ENCODE measurements around the gene TEAD1.

Gene TEAD1

GRCh38 chr11:12897867-12898266 is 223.6 kb downstream of the TEAD1 start:
- DNase-seq (ENCODE audit: low read depth), result no peak

GRCh38 chr11:12900496-12900895 is 226.3 kb downstream of the TEAD1 start:
- peak; percentile 63 for DNase-seq (ENCODE audit: low read depth)

- no peak for DNase-seq (ENCODE audit: low read depth)
Measured at GRCh38 chr11:12901272-12901671, 227.1 kb downstream of the TEAD1 start.

GRCh38 chr11:12901874-12902481 is 227.8 kb downstream of the TEAD1 start:
- DNase-seq (ENCODE audit: low read depth), result no peak

- no peak for DNase-seq (ENCODE audit: low read depth)
Measured at GRCh38 chr11:12902791-12903486, 228.7 kb downstream of the TEAD1 start.

- DNase-seq (ENCODE audit: low read depth), result no peak
Measured at GRCh38 chr11:12905435-12905834, 231.2 kb downstream of the TEAD1 start.

- DNase-seq (ENCODE audit: low read depth), result no peak
Measured at GRCh38 chr11:12906501-12906900, 232.3 kb downstream of the TEAD1 start.

- no peak for DNase-seq (ENCODE audit: low read depth)
Measured at GRCh38 chr11:12909879-12910278, 235.7 kb downstream of the TEAD1 start.

- DNase-seq (ENCODE audit: low read depth), result peak; percentile 59
Measured at GRCh38 chr11:12914400-12914912, 240.2 kb downstream of the TEAD1 start.

- no peak for DNase-seq (ENCODE audit: low read depth)
Measured at GRCh38 chr11:12915093-12915492, 240.9 kb downstream of the TEAD1 start.

GRCh38 chr11:12917822-12918221 is 243.6 kb downstream of the TEAD1 start:
- DNase-seq (ENCODE audit: low read depth), result no peak

GRCh38 chr11:12918667-12919066 is 244.4 kb downstream of the TEAD1 start:
- DNase-seq (ENCODE audit: low read depth), result no peak

- no peak for DNase-seq (ENCODE audit: low read depth)
Measured at GRCh38 chr11:12922418-12922817, 248.2 kb downstream of the TEAD1 start.

GRCh38 chr11:12922980-12923507 is 248.8 kb downstream of the TEAD1 start:
- no peak for DNase-seq (ENCODE audit: low read depth)

- no peak for DNase-seq (ENCODE audit: low read depth)
Measured at GRCh38 chr11:12924650-12925049, 250.4 kb downstream of the TEAD1 start.

GRCh38 chr11:12925520-12925919 is 251.3 kb downstream of the TEAD1 start:
- no peak for DNase-seq (ENCODE audit: low read depth)

GRCh38 chr11:12927221-12927620 is 253.0 kb downstream of the TEAD1 start:
- DNase-seq (ENCODE audit: low read depth), result peak; percentile 12

- no peak for DNase-seq (ENCODE audit: low read depth)
Measured at GRCh38 chr11:12927886-12928285, 253.7 kb downstream of the TEAD1 start.

GRCh38 chr11:12930850-12931249 is 256.6 kb downstream of the TEAD1 start:
- no peak for DNase-seq (ENCODE audit: low read depth)

- no peak for DNase-seq (ENCODE audit: low read depth)
Measured at GRCh38 chr11:12932485-12932884, 258.3 kb downstream of the TEAD1 start.

GRCh38 chr11:12936200-12936599 is 262.0 kb downstream of the TEAD1 start:
- no peak for DNase-seq (ENCODE audit: low read depth)

GRCh38 chr11:12938590-12939247 is 264.5 kb downstream of the TEAD1 start:
- DNase-seq (ENCODE audit: low read depth), result peak; percentile 29

GRCh38 chr11:12941671-12942070 is 267.4 kb downstream of the TEAD1 start:
- DNase-seq (ENCODE audit: low read depth), result no peak

Measured in fibroblast of the conjunctiva (primary cell).